Transverse colon (tissue), 4 donors: ENCODE measurements around the gene ALPG. TPM values are rescaled to one million over a fixed set of nuclear protein-coding genes. Genes with fewer than 3 reads are reported as not detected.

Experiments
- DNase-seq: peaks from one replicate; pipeline ENCODE4 v3.0.0-alpha.2; 2019
- H3K27ac ChIP-seq, 4 donors: fragments of 200-600 bp; sonication (generic); 2 replicates each; pipeline ENCODE4 v1.5.1; 2016 to 2018; ENCODE audit warnings: inconsistent platforms in 4 of 4
- H3K27me3 ChIP-seq: fragments of 200-600 bp; sonication (generic); 2 replicates; pipeline ENCODE4 v1.5.1; 2017; ENCODE audit warnings: inconsistent platforms
- H3K36me3 ChIP-seq, 4 donors: fragments of 200-600 bp; sonication (generic); 2 replicates each; pipeline ENCODE4 v1.5.1; 2017 to 2019; ENCODE audit warnings: inconsistent platforms in 4 of 4
- H3K4me1 ChIP-seq, 4 donors: fragments of 200-600 bp; sonication (generic); 2 replicates each; pipeline ENCODE4 v1.5.1; 2017 to 2020; ENCODE audit warnings: inconsistent platforms in 4 of 4
- H3K4me3 ChIP-seq, 4 donors: fragments of 200-600 bp; sonication (generic); 1 replicate in 1 of 4; 2 replicates in 3 of 4; pipeline versions ENCODE4 v1.5.1 to v1.6.1; 2017 to 2019; ENCODE audit warnings: inconsistent platforms in 4 of 4
- H3K9me3 ChIP-seq, 2 donors: fragments of 200-600 bp; sonication (generic); 2 replicates each; pipeline ENCODE4 v1.5.1; 2017 to 2019; ENCODE audit warnings: inconsistent platforms in 2 of 2
- CTCF ChIP-seq, 5 experiments: fragments of 200-600 bp in 3 of 5; fragments of 450-650 bp in 2 of 5; sonication (generic) in 3 of 5; IDR thresholded peaks; 1 replicate in 2 of 5; 2 replicates in 3 of 5; pipeline ENCODE4 v1.5.1; 2016 to 2017; ENCODE audit warnings: antibody characterized with exemption in 5 of 5, inconsistent platforms in 3 of 5, mild to moderate bottlenecking in 2 of 5, moderate library complexity in 1 of 5
- EP300 ChIP-seq: sonication (generic); formaldehyde crosslinking; IDR thresholded peaks from one replicate; pipeline ENCODE4 v1.6.1; 2017; ENCODE audit warnings: antibody characterized with exemption, low read depth
- POLR2A ChIP-seq: fragments of 450-650 bp; IDR thresholded peaks from one replicate; pipeline ENCODE4 v1.6.1; 2016; ENCODE audit warnings: antibody characterized with exemption, mild to moderate bottlenecking, moderate library complexity
- POLR2AphosphoS5 ChIP-seq, 3 donors: sonication (generic); formaldehyde crosslinking; IDR thresholded peaks; one replicate each; pipeline ENCODE4 v1.6.1; 2016; ENCODE audit warnings: antibody characterized with exemption in 3 of 3
- WGBS, 2 donors: methylation state at CpG; one replicate each; pipeline ENCODE4 v1.1.5; 2018; ENCODE audit warnings: low coverage in 1 of 2; 5-methylcytosine and 5-hydroxymethylcytosine counted together
- in situ Hi-C, 4 donors: fragments of 200-750 bp; cut with MboI; loops; one replicate each; pipeline versions ENCODE4 v1.15.0 to v1.15.1; 2017; ENCODE audit warnings: low sequenced_read_pairs in 3 of 4, low pct_ligation_motif_present in 1 of 4, low pct_unique_long_range_greater_than_20kb in 1 of 4
- intact Hi-C: fragments of 100-400 bp; cut with DNase I; formaldehyde crosslinking; loops from one replicate; pipeline ENCODE4 v1.15.1; 2023; ENCODE audit warnings: low total_unique reads
- total RNA-seq, 4 donors: library from RNA; depleted of rRNA; stranded (reverse); fragments of >200 nt; gene quantifications; one replicate each; pipeline ENCODE4 v1.1.0, GENCODE V29; 2016

Gene ALPG
- total RNA-seq, 4 donors from 2014 or later: not detected

- in situ Hi-C loops: no loop called here
- DNase-seq: no peak
- Histone ChIP-seq H3K4me1 (peaks cover 0 to 30% (median 27%) of the 10 kb centered on the region in 4 donors), H3K4me3 (peak overlapping the region in 2 of 4 donors; percentile 13 to 37), H3K9me3 (peaks cover 0 to 6% of the 10 kb centered on the region in 2 donors), H3K36me3 (no peaks in the 10 kb centered on the region), H3K27me3 (peaks cover 85% of the 10 kb centered on the region), H3K27ac (no peak overlapping the region)
- 22% methylated on average over 45 of the region's 79 CpGs; no CpG with 5 or more reads in 1 of the 2 donors for WGBS, 2 donors
- intact Hi-C loops: no loop called here
- TF ChIP-seq POLR2A (no peak), POLR2AphosphoS5 (IDR thresholded peaks at IDR 0.05) (no peak), EP300 (no peak), CTCF (IDR thresholded peaks at IDR 0.05) (no peak)
Observed at GRCh38 chr2:232419245-232420072, 12.8 kb downstream of the ALPG start.

DNA sequence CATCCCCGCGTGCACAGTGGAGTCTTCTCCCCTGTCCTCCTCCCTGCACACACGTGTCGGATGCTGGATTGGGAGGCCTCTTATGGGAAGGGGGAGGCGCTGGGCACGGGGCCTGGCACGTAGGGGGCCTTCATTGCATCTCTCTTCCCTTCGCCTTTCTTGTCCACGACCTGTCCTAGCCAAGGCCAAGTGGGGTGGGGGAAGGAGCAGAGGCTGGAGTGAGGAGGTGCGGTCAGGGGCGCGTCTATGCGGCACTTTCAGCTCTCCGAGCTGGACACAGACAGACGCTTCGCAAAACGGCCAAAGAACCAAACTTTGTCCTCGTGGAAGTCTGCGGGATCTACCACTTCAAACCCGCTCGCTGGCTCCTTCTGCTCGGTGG is 13.4 kb downstream of the ALPG start:
- Histone ChIP-seq H3K27me3 (peaks cover 91% of the 10 kb centered on the region), H3K36me3 (no peaks in the 10 kb centered on the region), H3K4me1 (peaks cover 0 to 30% (median 27%) of the 10 kb centered on the region in 4 donors), H3K4me3 (peak overlapping the region in 1 of 4 donors; percentile 39), H3K9me3 (peaks cover 0 to 6% of the 10 kb centered on the region in 2 donors), H3K27ac (no peak overlapping the region)
- intact Hi-C loops: no loop called here
- no peak for DNase-seq
- in situ Hi-C loops: no loop called here
- WGBS, 2 donors: 21% methylated on average over 20 of the region's 22 CpGs; no CpG with 5 or more reads in 1 of the 2 donors
- TF ChIP-seq POLR2A (no peak), POLR2AphosphoS5 (IDR thresholded peaks at IDR 0.05) (no peak), EP300 (no peak), CTCF (IDR thresholded peaks at IDR 0.05) (no peak)

GRCh38 chr2:232420463-232421188 is 14.0 kb downstream of the ALPG start:
- in situ Hi-C loops: no loop called here
- no peak for TF ChIP-seq POLR2A
- TF ChIP-seq EP300: no peak
- TF ChIP-seq CTCF (IDR thresholded peaks at IDR 0.05): no peak
- TF ChIP-seq POLR2AphosphoS5 (IDR thresholded peaks at IDR 0.05): no peak
- intact Hi-C loops: no loop called here
- H3K9me3 ChIP-seq: peaks cover 0 to 6% of the 10 kb centered on the region in 2 donors
- no peak overlapping the region for H3K27ac ChIP-seq
- 2% methylated on average over 32 of the region's 79 CpGs; no CpG with 5 or more reads in 1 of the 2 donors for WGBS, 2 donors
- H3K4me1 ChIP-seq: peaks cover 0 to 30% (median 27%) of the 10 kb centered on the region in 4 donors
- peaks cover 88% of the 10 kb centered on the region for H3K27me3 ChIP-seq
- H3K36me3 ChIP-seq: no peaks in the 10 kb centered on the region
- DNase-seq: peak; percentile 47
- H3K4me3 ChIP-seq: peak overlapping the region in 3 of 4 donors; percentile 10 to 39 (median 21)

GRCh38 chr2:232421189-232421785 is 14.6 kb downstream of the ALPG start:
- peaks cover 83% of the 10 kb centered on the region for H3K27me3 ChIP-seq
- intact Hi-C loops: no loop called here

More at GRCh38 chr2:232421189-232421785, 14.6 kb downstream of the ALPG start:
- WGBS, 2 donors: 47% methylated on average over 19 of the region's 22 CpGs; no CpG with 5 or more reads in 1 of the 2 donors
- TF ChIP-seq EP300 (no peak), CTCF (IDR thresholded peaks at IDR 0.05) (no peak), POLR2AphosphoS5 (IDR thresholded peaks at IDR 0.05) (no peak), POLR2A (no peak)
- Histone ChIP-seq H3K4me1 (peaks cover 0 to 30% (median 27%) of the 10 kb centered on the region in 4 donors), H3K4me3 (peak overlapping the region in 3 of 4 donors; percentile 10 to 39 (median 21)), H3K9me3 (peaks cover 0 to 6% of the 10 kb centered on the region in 2 donors), H3K27ac (no peak overlapping the region), H3K36me3 (no peaks in the 10 kb centered on the region)
- in situ Hi-C loops: no loop called here
- DNase-seq: no peak
